Mesenchymal stem cell (in vitro differentiated cells and primary cell): Measurements from ENCODE around the gene KRTAP5-1.

Source experiments
- DNase-seq: peaks from one replicate; pipeline ENCODE4 v3.0.0-alpha.2; 2013
- H2AFZ ChIP-seq: one replicate; pipeline ENCODE4 v1.6.1; 2013; ENCODE audit warnings: low read depth, mild to moderate bottlenecking, control low read depth, inconsistent platforms, low read length, moderate library complexity
- H2AK5ac ChIP-seq: 2 replicates; pipeline ENCODE4 v1.6.1; 2013; ENCODE audit warnings: low read length, moderate library complexity, mild to moderate bottlenecking, inconsistent platforms; ENCODE audit not compliant: severe bottlenecking
- H2BK120ac ChIP-seq: one replicate; pipeline ENCODE4 v1.6.1; 2013; ENCODE audit warnings: low read depth, mild to moderate bottlenecking, inconsistent platforms, low read length, moderate library complexity
- H2BK12ac ChIP-seq, 2 experiments: one replicate each; pipeline ENCODE4 v1.6.1; 2013; ENCODE audit warnings: inconsistent platforms in 2 of 2, low read length in 2 of 2, mild to moderate bottlenecking in 2 of 2, moderate library complexity in 2 of 2, control low read depth in 1 of 2
- H2BK15ac ChIP-seq: one replicate; pipeline ENCODE4 v1.6.1; 2013; ENCODE audit warnings: mild to moderate bottlenecking, low read depth, inconsistent platforms; ENCODE audit not compliant: poor library complexity, severe bottlenecking
- H2BK5ac ChIP-seq: 2 replicates; pipeline ENCODE4 v1.6.1; 2013; ENCODE audit warnings: low read depth, mild to moderate bottlenecking, low read length, control low read depth, inconsistent platforms; ENCODE audit not compliant: poor library complexity, severe bottlenecking
- H3K14ac ChIP-seq, 2 experiments: one replicate each; pipeline ENCODE4 v1.6.1; 2013; ENCODE audit warnings: inconsistent platforms in 2 of 2, low read length in 2 of 2, control low read depth in 1 of 2, mild to moderate bottlenecking in 1 of 2, moderate library complexity in 1 of 2
- H3K18ac ChIP-seq, 2 experiments: one replicate each; pipeline ENCODE4 v1.6.1; 2013; ENCODE audit warnings: inconsistent platforms in 2 of 2, low read length in 2 of 2, control low read depth in 1 of 2, low read depth in 1 of 2, mild to moderate bottlenecking in 1 of 2
- H3K23ac ChIP-seq, 2 experiments: one replicate each; pipeline ENCODE4 v1.6.1; 2013; ENCODE audit warnings: inconsistent platforms in 2 of 2, low read length in 2 of 2, mild to moderate bottlenecking in 2 of 2, moderate library complexity in 2 of 2, control low read depth in 1 of 2
- H3K27ac ChIP-seq: 2 replicates; pipeline ENCODE4 v1.5.1; 2013; ENCODE audit warnings: mild to moderate bottlenecking, moderate library complexity, low read length, control low read depth, inconsistent platforms; ENCODE audit not compliant: poor library complexity, severe bottlenecking
- H3K27me3 ChIP-seq, 2 experiments: 2 replicates each; pipeline versions ENCODE4 v1.6.1 to v1.7.0; 2013; ENCODE audit warnings: low read length in 2 of 2, mild to moderate bottlenecking in 2 of 2, moderate library complexity in 2 of 2, control low read depth in 1 of 2, inconsistent platforms in 1 of 2; ENCODE audit not compliant: control insufficient read depth in 1 of 2, insufficient read depth in 1 of 2
- H3K36me3 ChIP-seq, 2 experiments: 2 replicates each; pipeline versions ENCODE4 v1.6.1 to v1.7.0; 2013; ENCODE audit warnings: low read length in 2 of 2, control low read depth in 1 of 2, inconsistent platforms in 1 of 2, low read depth in 1 of 2, mild to moderate bottlenecking in 1 of 2; ENCODE audit not compliant: insufficient read depth in 2 of 2, control insufficient read depth in 1 of 2
- H3K4ac ChIP-seq, 2 experiments: one replicate each; pipeline ENCODE4 v1.6.1; 2013; ENCODE audit warnings: inconsistent platforms in 2 of 2, low read length in 2 of 2, mild to moderate bottlenecking in 2 of 2, moderate library complexity in 2 of 2, control low read depth in 1 of 2, low read depth in 1 of 2
- H3K4me1 ChIP-seq: 2 replicates; pipeline ENCODE4 v1.6.1; 2013; ENCODE audit warnings: low read depth, low read length, control low read depth; ENCODE audit not compliant: control insufficient read depth, insufficient read depth
- H3K4me2 ChIP-seq: 2 replicates; pipeline ENCODE4 v1.6.1; 2013; ENCODE audit warnings: low read length, mild to moderate bottlenecking, inconsistent platforms; ENCODE audit not compliant: poor library complexity, severe bottlenecking
- H3K4me3 ChIP-seq, 2 experiments: 2 replicates each; pipeline versions ENCODE4 v1.5.1 to v1.7.0; 2013; ENCODE audit warnings: low read length in 2 of 2, mild to moderate bottlenecking in 2 of 2, control low read depth in 1 of 2, low read depth in 1 of 2; ENCODE audit not compliant: insufficient read depth in 1 of 2
- H3K79me1 ChIP-seq: replicated peaks from 2 replicates; pipeline ENCODE4 v1.6.1; 2013; ENCODE audit warnings: mild to moderate bottlenecking, control low read depth, low read length, inconsistent platforms; ENCODE audit not compliant: poor library complexity, severe bottlenecking
- H3K9ac ChIP-seq: 2 replicates; pipeline ENCODE4 v1.7.0; 2013; ENCODE audit warnings: mild to moderate bottlenecking, low read length, moderate library complexity
- H3K9me3 ChIP-seq: 2 replicates; pipeline ENCODE4 v1.7.0; 2013; ENCODE audit warnings: mild to moderate bottlenecking, low read length; ENCODE audit not compliant: control insufficient read depth
- H4K8ac ChIP-seq: one replicate; pipeline ENCODE4 v1.6.1; 2013; ENCODE audit warnings: inconsistent platforms, mild to moderate bottlenecking, low read length, moderate library complexity
- H4K91ac ChIP-seq: one replicate; pipeline ENCODE4 v1.6.1; 2013; ENCODE audit warnings: mild to moderate bottlenecking, low read length, inconsistent platforms
- WGBS: methylation state at CpG from one replicate; pipeline ENCODE4 v1.1.7; 2013; ENCODE audit warnings: mixed read lengths; 5-methylcytosine and 5-hydroxymethylcytosine counted together

Gene KRTAP5-1

GRCh38 chr11:1555713-1556153 lies 29.4 kb downstream of the KRTAP5-1 start:
- Histone ChIP-seq H3K79me1 (no peaks in the 10 kb centered on the region), H2BK120ac (no peak overlapping the region), H3K14ac (no peak overlapping the region), H2AFZ (no peak overlapping the region), H3K18ac (no peak overlapping the region), H3K4ac (no peak overlapping the region), H3K4me1 (peaks cover 26% of the 10 kb centered on the region), H3K36me3 (peaks cover 0 to 51% of the 10 kb centered on the region in 2 experiments), H3K27me3 (peaks cover 6 to 30% of the 10 kb centered on the region in 2 experiments), H2AK5ac (no peak overlapping the region), H3K9ac (no peak overlapping the region), H3K4me2 (no peak overlapping the region), H3K23ac (no peak overlapping the region), H3K9me3 (no peaks in the 10 kb centered on the region), H3K4me3 (no peak overlapping the region), H4K91ac (no peak overlapping the region), H2BK5ac (no peak overlapping the region), H2BK12ac (no peak overlapping the region), H2BK15ac (no peak overlapping the region), H3K27ac (no peak overlapping the region), H4K8ac (no peak overlapping the region)
- DNase-seq: no peak
- WGBS: 77% methylated on average over 7 of the region's 9 CpGs

- Histone ChIP-seq H3K9ac (no peak overlapping the region), H3K14ac (no peak overlapping the region)
Measured at GRCh38 chr11:1554981-1555712, 29.9 kb downstream of the KRTAP5-1 start.

GRCh38 chr11:1553808-1554594 lies 31.1 kb downstream of the KRTAP5-1 start:
- Histone ChIP-seq H3K4me2 (no peak overlapping the region), H3K9ac (no peak overlapping the region), H2BK15ac (no peak overlapping the region), H2AK5ac (no peak overlapping the region), H2BK12ac (no peak overlapping the region), H3K27ac (no peak overlapping the region), H4K8ac (no peak overlapping the region), H3K79me1 (no peaks in the 10 kb centered on the region), H3K36me3 (peaks cover 0 to 34% of the 10 kb centered on the region in 2 experiments), H3K18ac (no peak overlapping the region), H3K23ac (no peak overlapping the region), H3K9me3 (no peaks in the 10 kb centered on the region), H2BK120ac (no peak overlapping the region), H3K4me1 (peaks cover 15% of the 10 kb centered on the region), H2BK5ac (no peak overlapping the region), H3K27me3 (peaks cover 20 to 32% of the 10 kb centered on the region in 2 experiments), H3K4ac (no peak overlapping the region), H3K14ac (no peak overlapping the region), H4K91ac (no peak overlapping the region), H3K4me3 (no peak overlapping the region), H2AFZ (no peak overlapping the region)
- 34% methylated on average over 17 of the region's 20 CpGs for WGBS
- no peak for DNase-seq

More at GRCh38 chr11:1554981-1555712, 29.9 kb downstream of the KRTAP5-1 start:
- Histone ChIP-seq H3K4me1 (peaks cover 26% of the 10 kb centered on the region), H2BK5ac (no peak overlapping the region), H2BK15ac (no peak overlapping the region), H2AFZ (no peak overlapping the region), H3K27me3 (peaks cover 9 to 26% of the 10 kb centered on the region in 2 experiments), H3K23ac (no peak overlapping the region), H3K18ac (no peak overlapping the region), H4K8ac (no peak overlapping the region), H3K79me1 (no peaks in the 10 kb centered on the region), H3K4me2 (no peak overlapping the region), H2BK120ac (no peak overlapping the region), H4K91ac (no peak overlapping the region), H3K9me3 (no peaks in the 10 kb centered on the region), H3K4me3 (no peak overlapping the region), H2AK5ac (no peak overlapping the region), H3K4ac (no peak overlapping the region), H2BK12ac (no peak overlapping the region), H3K36me3 (peaks cover 0 to 45% of the 10 kb centered on the region in 2 experiments), H3K27ac (no peak overlapping the region)
- WGBS: 80% methylated on average over 13 of the region's 13 CpGs
- DNase-seq: no peak
